ENCODE measurements around the gene ZHX3. TPM values are rescaled to one million over a fixed set of nuclear protein-coding genes. Genes with fewer than 3 reads are reported as not detected.
A peak's percentile ranks its signal among the peaks of the same experiment; 100 is the strongest.

Gene ZHX3
- total and polyA plus RNA-seq, 9 of the 15 experiments (the other 6 are each of a cell fraction or from before 2014, with no cell fraction given): 0.80 to 14.6 (median 4.9) TPM

DNA sequence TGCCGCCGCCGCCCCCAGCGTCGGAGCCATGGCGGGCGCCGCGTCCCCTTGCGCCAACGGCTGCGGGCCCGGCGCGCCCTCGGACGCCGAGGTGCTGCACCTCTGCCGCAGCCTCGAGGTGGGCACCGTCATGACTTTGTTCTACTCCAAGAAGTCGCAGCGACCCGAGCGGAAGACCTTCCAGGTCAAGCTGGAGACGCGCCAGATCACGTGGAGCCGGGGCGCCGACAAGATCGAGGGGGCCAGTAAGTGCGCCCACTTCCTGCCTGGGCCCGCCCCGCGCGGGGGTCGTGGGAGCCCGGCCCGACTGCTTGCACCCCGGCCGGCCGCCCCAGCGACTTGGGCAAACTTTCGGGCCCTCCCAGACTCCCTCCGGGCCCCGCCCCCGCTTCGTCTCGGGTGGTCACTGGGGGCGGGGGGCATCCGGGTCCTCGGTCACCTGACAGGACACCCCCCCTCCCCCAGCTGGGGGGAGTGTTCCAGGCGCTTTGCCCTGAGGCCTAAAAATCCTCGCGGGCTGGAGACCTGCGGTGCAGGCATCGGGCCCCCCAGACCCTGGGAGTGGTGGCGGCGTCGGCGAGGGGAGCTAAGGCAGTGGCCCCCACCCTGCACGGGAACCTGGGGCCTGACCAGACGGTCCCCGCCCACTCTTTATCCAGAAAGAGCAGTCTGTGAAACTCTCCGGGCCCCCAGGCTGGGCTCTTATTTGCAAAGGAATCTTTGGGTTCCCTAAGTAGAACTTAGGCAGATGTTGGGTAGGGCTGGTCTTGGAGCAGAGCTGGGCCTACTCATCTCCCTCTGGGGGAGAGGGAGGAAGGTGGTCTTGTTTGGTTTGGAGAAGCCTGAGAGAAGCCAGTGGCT is 179.7 kb downstream of the ZHX3 start (continued):
- TF ChIP-seq MAZ (CRISPR knock-in tag; conservative IDR thresholded peaks at IDR 0.05 in 1 of 2, IDR thresholded peaks at IDR 0.05 in 1 of 2) (peak; percentile 46 to 57; a peak in 3 of 4 replicates), MECOM (CRISPR knock-in tag; IDR thresholded peaks at IDR 0.05) (no peak), TFE3 (CRISPR knock-in tag; IDR thresholded peaks at IDR 0.05) (no peak; the same call in 1 of the 2 replicates), POLR2AphosphoS5 (IDR thresholded peaks at IDR 0.05; ENCODE audit: control insufficient read depth, insufficient read depth, low read depth, low read length) (0 out of 2 replicates have a peak, but pooled peaks have one; percentile 16), HMGN3 (IDR thresholded peaks at IDR 0.05; ENCODE audit: borderline replicate concordance, extremely low read depth, insufficient read length, low read depth, low read length) (peak; percentile 42), ZBTB40 (IDR thresholded peaks at IDR 0.05) (peak; percentile 45; the same call in 1 of the 2 replicates), ZBTB40 (CRISPR knock-in tag; IDR thresholded peaks at IDR 0.05) (no peak), KLF6 (CRISPR knock-in tag; IDR thresholded peaks at IDR 0.05; ENCODE audit: borderline replicate concordance) (no peak), NR2C2 (CRISPR knock-in tag; IDR thresholded peaks at IDR 0.05) (peak; percentile 51), NR2C2 (tag; IDR thresholded peaks at IDR 0.05) (peak; percentile 94), KDM2B (CRISPR knock-in tag; IDR thresholded peaks at IDR 0.05) (peak; percentile 32), SIN3A (IDR thresholded peaks at IDR 0.05; ENCODE audit: borderline replicate concordance in 2 of 2, control insufficient read depth in 1 of 2, low read depth in 2 of 2, low read length in 2 of 2) (peak; percentile 51 to 60; a peak in 2 of 4 replicates), LEF1 (IDR thresholded peaks at IDR 0.05) (no peak), HDAC2 (IDR thresholded peaks at IDR 0.05) (no peak), PCBP1 (IDR thresholded peaks at IDR 0.05; ENCODE audit: low read depth, low read length, poor library complexity, severe bottlenecking) (peak; percentile 62), ZNF134 (CRISPR knock-in tag; conservative IDR thresholded peaks at IDR 0.05) (no peak), JUNB (CRISPR knock-in tag; conservative IDR thresholded peaks at IDR 0.05) (no peak)
